Transverse colon (tissue), 4 donors: ENCODE measurements around the gene ZMYND12.

Experiments
- CTCF ChIP-seq, 5 experiments: fragments of 200-600 bp in 3 of 5; fragments of 450-650 bp in 2 of 5; sonication (generic) in 3 of 5; IDR thresholded peaks; 1 replicate in 2 of 5; 2 replicates in 3 of 5; pipeline ENCODE4 v1.5.1; 2016 to 2017; ENCODE audit warnings: antibody characterized with exemption in 5 of 5, inconsistent platforms in 3 of 5, mild to moderate bottlenecking in 2 of 5, moderate library complexity in 1 of 5
- EP300 ChIP-seq: sonication (generic); formaldehyde crosslinking; IDR thresholded peaks from one replicate; pipeline ENCODE4 v1.6.1; 2017; ENCODE audit warnings: antibody characterized with exemption, low read depth
- POLR2A ChIP-seq: fragments of 450-650 bp; IDR thresholded peaks from one replicate; pipeline ENCODE4 v1.6.1; 2016; ENCODE audit warnings: antibody characterized with exemption, mild to moderate bottlenecking, moderate library complexity
- POLR2AphosphoS5 ChIP-seq, 3 donors: sonication (generic); formaldehyde crosslinking; IDR thresholded peaks; one replicate each; pipeline ENCODE4 v1.6.1; 2016; ENCODE audit warnings: antibody characterized with exemption in 3 of 3

- no peak for TF ChIP-seq CTCF (IDR thresholded peaks at IDR 0.05)
- TF ChIP-seq EP300 = no peak
- TF ChIP-seq POLR2AphosphoS5 (IDR thresholded peaks at IDR 0.05) = no peak
- no peak for TF ChIP-seq POLR2A
These were observed 23.8 kb upstream of the ZMYND12 start for GRCh38 chr1:42479621-42480020.
